PFSK-1 (cell line): Measurements from ENCODE around the gene VTI1A.

Experiments
- FOXP2 ChIP-seq: optimal IDR thresholded peaks from 2 replicates; pipeline ENCODE3; 2011; ENCODE audit warnings: borderline replicate concordance, control low read depth, inconsistent platforms; ENCODE audit not compliant: insufficient read depth; ENCODE audit errors: extremely low read length, extremely low read depth
- POLR2AphosphoS5 ChIP-seq: IDR thresholded peaks from 2 replicates; pipeline ENCODE4 v1.6.1; 2012; ENCODE audit warnings: low read depth, mild to moderate bottlenecking, control low read depth, low read length, moderate library complexity
- REST ChIP-seq, 2 experiments: IDR thresholded peaks; 2 replicates each; pipeline versions ENCODE4 v1.6.1 to v1.8.0; 2011 to 2012; ENCODE audit warnings: low read depth in 2 of 2, low read length in 2 of 2, control low read depth in 1 of 2, inconsistent platforms in 1 of 2, mild to moderate bottlenecking in 1 of 2, moderate library complexity in 1 of 2; ENCODE audit not compliant: insufficient read depth in 1 of 2
- SIN3A ChIP-seq: IDR thresholded peaks from 2 replicates; pipeline ENCODE4 v1.6.1; 2012; ENCODE audit warnings: mild to moderate bottlenecking, low read length, moderate library complexity, borderline replicate concordance; ENCODE audit not compliant: insufficient read depth
- TAF1 ChIP-seq: IDR thresholded peaks from 2 replicates; pipeline ENCODE4 v1.6.1; 2012; ENCODE audit warnings: low read length, control low read depth, borderline replicate concordance; ENCODE audit not compliant: insufficient read depth

The VTI1A gene

GRCh38 chr10:112624546-112625048 lies 177.6 kb downstream of the VTI1A start:
- TF ChIP-seq REST (IDR thresholded peaks at IDR 0.05; ENCODE audit: insufficient read depth in 1 of 2, low read depth in 2 of 2, low read length in 2 of 2): no peak
- no peak for TF ChIP-seq SIN3A
- TF ChIP-seq POLR2AphosphoS5: no peak
- no peak for TF ChIP-seq TAF1
- no peak for TF ChIP-seq FOXP2

- TF ChIP-seq TAF1 (no peak), POLR2AphosphoS5 (no peak), SIN3A (no peak), REST (IDR thresholded peaks at IDR 0.05; ENCODE audit: insufficient read depth in 1 of 2, low read depth in 2 of 2, low read length in 2 of 2) (no peak), FOXP2 (no peak)
Observed at GRCh38 chr10:112628951-112629609, 182.1 kb downstream of the VTI1A start.

- TF ChIP-seq SIN3A: no peak
- no peak for TF ChIP-seq TAF1
- TF ChIP-seq REST (IDR thresholded peaks at IDR 0.05; ENCODE audit: insufficient read depth in 1 of 2, low read depth in 2 of 2, low read length in 2 of 2): no peak
- TF ChIP-seq POLR2AphosphoS5: no peak
- TF ChIP-seq FOXP2: no peak
Observed at GRCh38 chr10:112631501-112632400, 184.7 kb downstream of the VTI1A start.

GRCh38 chr10:112634096-112634830 lies 187.2 kb downstream of the VTI1A start:
- no peak for TF ChIP-seq TAF1
- TF ChIP-seq POLR2AphosphoS5: no peak
- TF ChIP-seq REST (IDR thresholded peaks at IDR 0.05; ENCODE audit: insufficient read depth in 1 of 2, low read depth in 2 of 2, low read length in 2 of 2): no peak
- no peak for TF ChIP-seq FOXP2
- no peak for TF ChIP-seq SIN3A
